Lower leg skin (tissue), 4 donors: ENCODE measurements around the gene CYP19A1. TPM values are rescaled to one million over a fixed set of nuclear protein-coding genes. Genes with fewer than 3 reads are reported as not detected.

ENCODE experiments used
- DNase-seq, 2 donors: peaks; one replicate each; pipeline ENCODE4 v3.0.0-alpha.2; 2019; ENCODE audit warnings: low spot score in 2 of 2
- H3K4me3 ChIP-seq: fragments of 200-600 bp; sonication (generic); 2 replicates; pipeline ENCODE4 v1.5.1; 2017; ENCODE audit warnings: mild to moderate bottlenecking, low read depth; ENCODE audit not compliant: poor library complexity, severe bottlenecking
- CTCF ChIP-seq, 3 donors: fragments of 450-650 bp; IDR thresholded peaks; one replicate each; pipeline ENCODE4 v1.5.1; 2016; ENCODE audit warnings: antibody characterized with exemption in 3 of 3, mild to moderate bottlenecking in 3 of 3, moderate library complexity in 2 of 3
- POLR2A ChIP-seq, 2 donors: fragments of 450-650 bp; IDR thresholded peaks; one replicate each; pipeline ENCODE4 v1.6.1; 2016 to 2017; ENCODE audit warnings: antibody characterized with exemption in 2 of 2, mild to moderate bottlenecking in 1 of 2, moderate library complexity in 1 of 2
- WGBS, 2 donors: methylation state at CpG; one replicate each; pipeline ENCODE4 v1.1.5; 2018; 5-methylcytosine and 5-hydroxymethylcytosine counted together
- intact Hi-C: fragments of 100-400 bp; cut with DNase I; formaldehyde crosslinking; loops from one replicate; pipeline ENCODE4 v1.15.0; 2023; ENCODE audit warnings: low total_unique reads
- total RNA-seq, 4 donors: library from RNA; depleted of rRNA; stranded (reverse); fragments of >200 nt; gene quantifications; one replicate each; pipeline ENCODE4 v1.1.0, GENCODE V29; 2016

The CYP19A1 gene
- total RNA-seq, 4 donors from 2014 or later, result 0.51 to 6.2 (median 2.6) TPM

DNA sequence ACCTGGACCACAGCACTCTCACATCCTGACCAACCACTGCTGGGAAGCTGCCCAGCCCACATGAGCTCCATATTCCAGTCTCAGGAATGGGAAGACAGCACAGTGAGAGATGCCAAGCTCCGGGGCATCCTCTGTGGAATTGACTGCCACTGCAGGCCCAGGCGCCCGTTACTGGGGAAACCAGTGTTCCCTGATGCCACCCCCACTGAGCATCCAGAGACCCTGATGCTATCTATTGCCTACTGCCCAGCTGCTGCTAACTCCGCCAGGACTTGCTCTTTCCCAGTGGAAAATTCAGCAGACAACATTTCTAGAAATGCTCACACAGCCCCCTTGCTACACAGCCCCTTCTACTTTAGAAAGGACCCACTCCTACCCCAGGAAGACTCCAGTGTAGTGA is 57.6 kb downstream of the CYP19A1 start:
- TF ChIP-seq CTCF (IDR thresholded peaks at IDR 0.05) (no peak), POLR2A (IDR thresholded peaks at IDR 0.05) (no peak)
- intact Hi-C loops, result no loop called here
- no peak for DNase-seq
- no peak overlapping the region for H3K4me3 ChIP-seq
- WGBS, 2 donors, result 86 to 97% methylated on average over 4 of the region's 4 CpGs

DNA sequence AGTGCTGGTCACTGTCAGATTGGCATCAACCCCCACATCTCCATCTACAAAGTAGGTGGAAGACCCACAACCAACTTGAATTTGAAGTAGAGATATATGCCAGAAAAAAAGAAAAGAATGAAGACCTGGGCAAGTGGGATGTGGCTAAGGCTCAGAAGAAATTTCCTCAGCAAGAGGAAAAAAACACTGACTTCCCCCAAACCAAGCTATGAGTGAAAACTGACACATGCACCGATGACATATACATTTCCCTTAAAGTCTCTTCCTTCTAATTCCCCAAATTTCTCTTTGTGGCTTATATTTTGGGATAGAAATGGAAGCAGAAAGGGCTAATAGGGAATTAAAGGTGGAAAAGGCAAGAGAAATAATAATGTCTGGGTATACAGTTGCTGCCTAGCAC is 59.0 kb downstream of the CYP19A1 start:
- H3K4me3 ChIP-seq, result no peak overlapping the region
- TF ChIP-seq CTCF (IDR thresholded peaks at IDR 0.05), result no peak
- TF ChIP-seq POLR2A (IDR thresholded peaks at IDR 0.05), result no peak
- intact Hi-C loops, result no loop called here
- 94 to 95% methylated on average over 1 of the region's 1 CpG for WGBS, 2 donors
- no peak for DNase-seq

GRCh38 chr15:51277101-51277500 is 61.3 kb downstream of the CYP19A1 start:
- DNase-seq, result no peak
- no peak overlapping the region for H3K4me3 ChIP-seq
- intact Hi-C loops, result no loop called here
- no peak for TF ChIP-seq CTCF (IDR thresholded peaks at IDR 0.05)
- TF ChIP-seq POLR2A (IDR thresholded peaks at IDR 0.05), result no peak
- 57 to 71% methylated on average over 3 of the region's 3 CpGs for WGBS, 2 donors

DNA sequence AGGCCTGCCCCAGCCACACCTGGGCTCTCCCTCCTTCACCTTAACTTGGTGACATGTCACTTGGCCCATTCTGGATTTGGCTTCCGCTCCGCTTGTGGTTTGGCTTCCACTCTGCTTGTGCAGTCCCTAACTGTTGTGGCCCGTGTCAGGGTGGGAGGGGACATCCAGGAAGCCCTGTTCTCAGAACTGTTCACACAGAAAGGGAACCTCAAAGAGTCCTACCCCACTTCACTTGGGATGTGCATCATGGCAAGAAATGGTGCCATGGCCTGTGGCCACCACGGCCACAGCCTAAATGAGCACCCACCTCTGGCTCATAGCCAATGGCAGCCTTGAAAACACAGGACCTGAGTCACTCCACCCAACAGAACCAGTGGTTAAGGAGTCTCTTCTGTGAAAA is 63.4 kb downstream of the CYP19A1 start:
- no peak overlapping the region for H3K4me3 ChIP-seq
- no peak for DNase-seq
- 82 to 85% methylated on average over 4 of the region's 4 CpGs for WGBS, 2 donors
- intact Hi-C loops, result no loop called here
- no peak for TF ChIP-seq POLR2A (IDR thresholded peaks at IDR 0.05)
- no peak for TF ChIP-seq CTCF (IDR thresholded peaks at IDR 0.05)

- no peak for TF ChIP-seq CTCF (IDR thresholded peaks at IDR 0.05)
- TF ChIP-seq POLR2A (IDR thresholded peaks at IDR 0.05), result no peak
- no peak overlapping the region for H3K4me3 ChIP-seq
- 69 to 75% methylated on average over 6 of the region's 6 CpGs for WGBS, 2 donors
- no peak for DNase-seq
- intact Hi-C loops, result no loop called here
Observed at GRCh38 chr15:51270706-51271105, 67.7 kb downstream of the CYP19A1 start.

GRCh38 chr15:51269496-51269895 is 68.9 kb downstream of the CYP19A1 start:
- no peak overlapping the region for H3K4me3 ChIP-seq
- TF ChIP-seq POLR2A (IDR thresholded peaks at IDR 0.05) (no peak), CTCF (IDR thresholded peaks at IDR 0.05) (no peak)
- intact Hi-C loops, result no loop called here
- WGBS, 2 donors, result 50 to 67% methylated on average over 2 of the region's 2 CpGs
- DNase-seq, result no peak
